Erythroblast (primary cell): ENCODE measurements around the gene LRMDA.

Source experiments
- DNase-seq, 2 experiments: peaks; one replicate each; lab custom pipeline; 2025; lab: John Stamatoyannopoulos, UW
- GATA1 ChIP-seq: IDR thresholded peaks from 2 replicates; pipeline ENCODE4 v1.6.1; 2011; ENCODE audit warnings: low read depth, mild to moderate bottlenecking, control low read depth, low read length, moderate library complexity
- POLR2A ChIP-seq: IDR thresholded peaks from 2 replicates; pipeline ENCODE4 v1.6.1; 2011; ENCODE audit warnings: mild to moderate bottlenecking, low read length

LRMDA gene

GRCh38 chr10:76032700-76033039 lies 601.2 kb downstream of the LRMDA start:
- TF ChIP-seq POLR2A = no peak
- no peak for DNase-seq

DNA sequence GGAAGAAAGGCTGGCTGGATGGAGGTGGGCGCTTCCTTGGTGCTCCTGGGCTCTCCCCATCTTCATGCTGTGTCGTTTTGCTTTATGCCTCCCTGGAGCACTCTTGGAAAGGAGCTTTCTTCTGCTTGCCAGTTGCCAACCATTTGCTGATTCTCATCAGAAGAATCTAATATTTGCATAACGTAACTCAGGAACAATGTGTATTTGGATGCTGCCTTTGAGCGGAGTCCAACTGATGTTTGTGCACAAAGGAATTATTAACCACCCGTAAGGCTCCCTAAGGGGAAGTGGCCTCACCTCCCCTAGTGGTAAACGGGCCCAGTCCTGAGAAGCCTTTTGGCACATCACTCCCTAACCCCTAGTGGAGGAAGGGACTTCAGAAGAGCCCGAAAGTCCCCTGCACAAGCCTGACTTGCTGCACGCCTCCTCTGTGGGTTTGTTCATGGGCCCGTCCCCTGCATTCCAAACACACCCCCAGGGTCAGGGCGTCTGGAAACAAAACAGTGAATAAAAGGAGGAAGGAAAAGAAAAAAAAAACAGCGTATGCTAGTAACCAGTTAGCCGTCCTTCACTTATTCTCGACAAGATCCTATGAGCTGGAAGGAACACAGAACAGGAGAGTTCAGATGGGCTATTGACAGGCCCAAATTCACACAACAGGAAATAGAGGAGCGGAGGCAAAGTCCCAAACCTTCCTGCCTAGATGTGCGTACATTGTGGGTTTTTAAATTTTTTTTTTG lies 602.2 kb downstream of the LRMDA start:
- no peak for TF ChIP-seq GATA1
- TF ChIP-seq POLR2A = no peak
- DNase-seq = no peak

- TF ChIP-seq GATA1 (no peak), POLR2A (no peak)
- DNase-seq = no peak
Measured at GRCh38 chr10:76034353-76035205, 603.2 kb downstream of the LRMDA start.

DNA sequence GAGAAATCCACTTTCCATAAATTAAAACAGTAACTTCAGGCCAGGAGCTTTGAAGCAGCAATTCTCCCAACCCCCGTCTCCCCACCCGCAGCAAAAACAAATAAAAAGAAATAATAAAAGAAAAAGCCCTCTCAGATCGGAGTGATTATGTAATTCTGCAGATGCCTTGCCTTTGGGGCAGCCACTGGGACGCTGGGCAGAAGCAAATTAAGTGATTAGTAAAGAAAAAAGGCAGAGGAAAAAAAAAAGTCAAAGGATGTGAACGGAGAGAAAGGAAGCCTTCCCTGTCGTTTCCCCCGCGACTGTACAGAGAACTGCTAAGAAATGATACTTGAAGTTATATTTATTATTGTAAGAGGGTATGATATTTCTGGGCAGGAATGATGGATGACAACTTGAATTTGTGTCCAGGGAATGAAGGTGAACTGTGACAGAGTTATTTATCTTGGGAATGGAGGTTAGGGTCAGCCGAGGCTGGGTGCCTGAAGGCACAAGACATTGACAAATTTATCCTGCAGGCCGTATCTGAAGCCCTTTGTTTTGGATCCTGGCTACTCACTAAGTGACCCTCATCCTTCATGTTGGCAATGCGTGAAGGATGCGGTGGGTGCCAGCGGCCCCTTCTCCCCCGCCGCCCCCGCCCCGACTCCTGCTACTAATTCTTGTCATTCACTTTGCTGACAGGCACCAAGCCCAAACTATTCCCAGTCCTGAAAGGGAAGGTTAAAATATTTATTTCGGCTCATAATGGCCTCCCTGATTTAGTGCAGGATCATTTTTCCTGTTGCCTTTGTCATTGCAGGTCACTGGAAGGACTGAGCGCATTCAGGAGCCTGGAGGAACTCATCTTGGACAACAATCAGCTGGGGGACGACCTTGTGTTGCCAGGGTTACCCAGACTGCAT lies 604.0 kb downstream of the LRMDA start:
- no peak for TF ChIP-seq POLR2A
- no peak for DNase-seq

- DNase-seq = peak; percentile 39 to 59
- TF ChIP-seq GATA1 (no peak), POLR2A (no peak)
Measured at GRCh38 chr10:76036111-76036940, 604.9 kb downstream of the LRMDA start.

DNA sequence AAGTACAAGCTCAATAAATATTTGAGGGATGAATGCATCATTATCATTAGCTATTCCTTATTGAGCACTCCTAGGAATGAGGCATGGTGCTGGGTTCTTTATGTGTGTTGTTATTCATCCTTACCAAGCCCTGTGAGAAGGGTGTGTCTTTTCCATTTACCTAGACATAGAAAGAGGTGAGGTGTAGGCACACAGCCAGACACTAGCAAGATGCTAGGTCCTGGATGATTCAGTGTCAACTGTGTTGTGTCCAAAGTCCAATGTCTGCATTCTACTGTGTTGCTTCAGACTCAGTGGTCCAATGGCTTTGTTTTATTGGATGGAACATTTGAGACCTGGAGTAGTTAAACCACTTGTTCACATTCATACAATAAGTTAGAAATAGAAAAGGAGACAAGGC lies 605.5 kb downstream of the LRMDA start:
- no peak for DNase-seq
- TF ChIP-seq GATA1 (no peak), POLR2A (no peak)

GRCh38 chr10:76037531-76038155 lies 606.2 kb downstream of the LRMDA start:
- no peak for TF ChIP-seq POLR2A
- no peak for TF ChIP-seq GATA1
- DNase-seq = no peak

GRCh38 chr10:76038696-76039095 lies 607.3 kb downstream of the LRMDA start:
- TF ChIP-seq POLR2A (no peak), GATA1 (no peak)
- DNase-seq = no peak

GRCh38 chr10:76040107-76040829 lies 608.8 kb downstream of the LRMDA start:
- DNase-seq = no peak
- no peak for TF ChIP-seq GATA1
- TF ChIP-seq POLR2A = no peak

DNA sequence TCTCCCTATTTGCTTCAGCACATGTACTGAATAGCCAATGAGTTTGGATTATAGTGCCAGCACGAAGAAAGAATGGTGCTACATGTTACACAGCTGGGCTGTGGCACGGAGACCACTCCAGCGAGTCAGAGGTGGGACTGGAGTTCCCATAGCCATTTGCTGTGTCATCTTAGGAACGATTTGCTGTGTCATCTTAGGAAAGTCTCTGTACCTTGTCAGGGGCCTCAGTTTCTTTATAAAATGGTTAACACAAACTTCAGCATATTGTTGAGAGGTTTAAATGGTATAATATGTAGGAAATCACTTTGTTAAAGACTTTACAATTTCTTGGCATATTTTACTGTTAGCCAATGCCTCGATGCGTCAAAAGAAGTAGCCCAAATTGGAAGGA lies 609.4 kb downstream of the LRMDA start:
- no peak for TF ChIP-seq GATA1
- no peak for DNase-seq

DNA sequence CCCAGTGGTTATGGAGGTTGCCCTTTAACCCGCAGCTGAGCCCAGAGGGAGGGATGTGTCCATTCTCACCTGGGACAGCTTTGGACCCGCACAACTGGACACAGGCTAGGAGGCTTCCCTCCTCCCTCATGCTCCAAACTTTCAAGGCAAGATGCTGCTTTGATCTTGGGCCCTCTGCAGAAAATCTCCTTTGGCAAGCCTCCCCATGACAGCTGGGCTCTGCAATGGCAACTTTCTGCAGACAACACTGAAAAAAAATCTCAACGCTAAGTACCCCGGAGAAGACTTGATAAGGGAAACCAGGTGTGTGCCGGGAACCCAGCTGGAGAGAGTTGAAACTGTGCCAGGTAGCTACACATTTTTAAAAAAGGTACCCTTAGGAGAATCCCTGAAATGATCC lies 610.1 kb downstream of the LRMDA start:
- no peak for DNase-seq
- no peak for TF ChIP-seq GATA1
- no peak for TF ChIP-seq POLR2A

- no peak for DNase-seq
- TF ChIP-seq GATA1 (no peak), POLR2A (no peak)
Measured at GRCh38 chr10:76043261-76043660, 611.8 kb downstream of the LRMDA start.

DNA sequence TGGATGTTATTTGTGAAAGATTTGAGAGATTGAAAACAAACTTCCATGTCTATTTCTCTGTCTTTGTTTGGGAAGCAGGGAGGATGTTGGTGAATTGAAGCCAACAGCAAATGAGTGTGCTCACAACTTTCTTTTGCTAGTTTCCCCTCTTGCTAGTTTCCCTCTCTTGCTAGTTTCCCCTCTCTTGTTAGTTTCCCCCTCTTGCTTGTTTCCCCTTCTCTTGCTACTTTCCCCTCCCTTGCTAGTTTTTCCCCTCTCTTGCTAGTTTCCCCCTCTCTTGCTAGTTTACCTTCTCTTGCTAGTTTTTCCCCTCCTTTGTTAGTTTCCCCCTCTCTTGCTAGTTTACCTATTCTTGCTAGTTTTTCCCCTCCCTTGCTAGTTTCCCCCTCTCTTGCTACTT lies 613.3 kb downstream of the LRMDA start:
- no peak for DNase-seq
- TF ChIP-seq POLR2A (no peak), GATA1 (no peak)
